Keratinocyte (primary cell): Measurements from ENCODE around the gene NUMBL.

Source experiments
- CTCF ChIP-seq, 3 experiments: IDR thresholded peaks in 1 of 3; conservative IDR thresholded peaks in 1 of 3; optimal IDR thresholded peaks in 1 of 3; 2 replicates in 2 of 3; 3 replicates in 1 of 3; pipeline versions ENCODE3 to v1.5.1; 2011; ENCODE audit warnings: low read length in 3 of 3, mild to moderate bottlenecking in 3 of 3, moderate library complexity in 2 of 3, control low read depth in 1 of 3, inconsistent platforms in 1 of 3; ENCODE audit not compliant: insufficient read depth in 2 of 3; ENCODE audit errors: extremely low read depth in 1 of 3
- EZH2 ChIP-seq: IDR thresholded peaks from one replicate; pipeline ENCODE4 v1.6.1; 2012; ENCODE audit warnings: inconsistent platforms, mild to moderate bottlenecking, low read length, moderate library complexity

- TF ChIP-seq CTCF (optimal IDR thresholded peaks at IDR 0.05 in 1 of 3, IDR thresholded peaks at IDR 0.05 in 1 of 3, conservative IDR thresholded peaks at IDR 0.05 in 1 of 3; ENCODE audit: extremely low read depth in 1 of 3, insufficient read depth in 2 of 3, low read length in 3 of 3): no peak
- TF ChIP-seq EZH2: no peak
Measured at GRCh38 chr19:40681039-40681438, 9.4 kb downstream of the NUMBL start.
